Hematopoietic multipotent progenitor cell treated with erythropoietin and hydrocortisone succinate and interleukin-3 and kit ligand, for 4 days (in vitro differentiated cells): Measurements from ENCODE around the gene SLC18A2.

Experiments used
- DNase-seq: peaks from one replicate; pipeline ENCODE4 v3.0.0-alpha.2; 2015

The SLC18A2 gene

GRCh38 chr10:117320050-117320665, 79.2 kb downstream of the SLC18A2 start:
- peak; percentile 71 for DNase-seq

GRCh38 chr10:117322260-117322659, 81.3 kb downstream of the SLC18A2 start:
- DNase-seq: peak; percentile 60

GRCh38 chr10:117324367-117324766, 83.5 kb downstream of the SLC18A2 start:
- DNase-seq: no peak

DNA sequence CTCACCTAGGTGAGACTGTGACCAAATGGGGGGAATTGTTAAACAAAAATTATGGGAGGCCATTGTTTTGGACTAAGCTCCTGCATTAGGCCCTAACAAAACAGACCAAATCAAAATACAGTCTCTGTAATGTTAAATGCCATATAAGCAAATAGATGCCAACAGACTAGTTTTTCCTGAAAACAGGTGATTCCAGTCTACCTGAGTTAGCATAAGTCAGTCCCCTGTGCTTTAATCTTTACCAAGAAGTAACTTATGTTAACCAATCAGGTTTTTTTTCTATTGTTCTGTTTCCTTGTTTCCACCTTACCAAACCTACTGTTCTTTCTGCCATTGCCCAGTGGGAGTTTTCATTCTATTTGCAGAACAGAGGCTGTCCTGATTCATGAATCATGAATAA, 86.3 kb downstream of the SLC18A2 start:
- DNase-seq: no peak
